Retinal pigment epithelial cell (primary cell): ENCODE data around the gene CD9.

Experiments used
- DNase-seq: peaks from one replicate; pipeline ENCODE4 v3.0.0-alpha.2; 2010; ENCODE audit warnings: low read depth
- H3K4me3 ChIP-seq: 2 replicates; pipeline ENCODE4 v1.5.1; 2011; ENCODE audit warnings: mild to moderate bottlenecking, low read length, control low read depth, moderate library complexity
- TF ChIP-seq, protein P1 (sequence below): conservative IDR thresholded peaks from 2 replicates; pipeline ENCODE4 v1.5.1; 2011; ENCODE audit warnings: low read depth, low read length, control low read depth, inconsistent platforms

The CD9 gene

DNA sequence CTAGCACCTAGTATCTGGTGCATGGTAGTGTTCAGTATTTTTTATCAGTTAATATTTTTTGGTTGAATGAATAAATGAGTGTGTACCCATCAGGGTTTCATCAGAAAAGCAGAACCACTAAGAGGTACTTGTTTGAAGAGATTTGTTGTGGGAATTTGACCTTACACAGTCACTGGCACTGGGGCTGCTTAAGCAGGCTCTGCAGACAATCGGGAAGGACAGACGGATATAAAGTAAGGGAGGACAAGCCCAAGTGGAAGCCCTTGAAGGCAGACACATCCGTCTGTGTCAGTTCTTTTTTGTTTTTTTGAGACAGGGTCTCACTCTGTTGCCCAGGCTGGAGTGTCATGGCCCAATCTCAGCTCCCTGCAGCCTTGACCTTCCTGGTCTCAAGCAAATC, 38.7 kb downstream of the CD9 start:
- DNase-seq = no peak
- TF ChIP-seq, protein P1, sequence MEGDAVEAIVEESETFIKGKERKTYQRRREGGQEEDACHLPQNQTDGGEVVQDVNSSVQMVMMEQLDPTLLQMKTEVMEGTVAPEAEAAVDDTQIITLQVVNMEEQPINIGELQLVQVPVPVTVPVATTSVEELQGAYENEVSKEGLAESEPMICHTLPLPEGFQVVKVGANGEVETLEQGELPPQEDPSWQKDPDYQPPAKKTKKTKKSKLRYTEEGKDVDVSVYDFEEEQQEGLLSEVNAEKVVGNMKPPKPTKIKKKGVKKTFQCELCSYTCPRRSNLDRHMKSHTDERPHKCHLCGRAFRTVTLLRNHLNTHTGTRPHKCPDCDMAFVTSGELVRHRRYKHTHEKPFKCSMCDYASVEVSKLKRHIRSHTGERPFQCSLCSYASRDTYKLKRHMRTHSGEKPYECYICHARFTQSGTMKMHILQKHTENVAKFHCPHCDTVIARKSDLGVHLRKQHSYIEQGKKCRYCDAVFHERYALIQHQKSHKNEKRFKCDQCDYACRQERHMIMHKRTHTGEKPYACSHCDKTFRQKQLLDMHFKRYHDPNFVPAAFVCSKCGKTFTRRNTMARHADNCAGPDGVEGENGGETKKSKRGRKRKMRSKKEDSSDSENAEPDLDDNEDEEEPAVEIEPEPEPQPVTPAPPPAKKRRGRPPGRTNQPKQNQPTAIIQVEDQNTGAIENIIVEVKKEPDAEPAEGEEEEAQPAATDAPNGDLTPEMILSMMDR = no peak

DNA sequence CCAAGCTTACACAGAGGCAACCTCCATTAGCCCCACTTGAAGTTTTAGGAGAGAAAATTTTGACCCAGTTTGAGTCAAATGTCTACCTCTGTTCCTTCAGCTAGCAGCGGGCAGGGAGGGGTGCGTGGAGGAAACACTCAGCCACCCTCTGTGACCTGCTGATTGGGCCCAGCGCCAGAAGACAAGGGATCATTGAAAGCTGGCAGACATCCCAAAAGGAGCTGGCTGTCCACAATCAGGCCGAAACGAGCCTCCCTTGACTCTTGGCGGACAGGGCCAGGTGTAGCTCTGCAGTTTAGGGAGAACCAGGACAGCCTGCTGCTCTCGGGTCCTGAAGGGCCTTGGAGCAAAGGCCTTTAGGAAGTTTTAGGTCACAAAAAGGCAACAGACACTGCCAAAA, 41.3 kb downstream of the CD9 start:
- no peak overlapping the region for H3K4me3 ChIP-seq
- no peak for DNase-seq
- TF ChIP-seq, protein P1 = no peak

More for the DNA sequence above, 38.7 kb downstream of the CD9 start:
- H3K4me3 ChIP-seq = no peak overlapping the region

DNA sequence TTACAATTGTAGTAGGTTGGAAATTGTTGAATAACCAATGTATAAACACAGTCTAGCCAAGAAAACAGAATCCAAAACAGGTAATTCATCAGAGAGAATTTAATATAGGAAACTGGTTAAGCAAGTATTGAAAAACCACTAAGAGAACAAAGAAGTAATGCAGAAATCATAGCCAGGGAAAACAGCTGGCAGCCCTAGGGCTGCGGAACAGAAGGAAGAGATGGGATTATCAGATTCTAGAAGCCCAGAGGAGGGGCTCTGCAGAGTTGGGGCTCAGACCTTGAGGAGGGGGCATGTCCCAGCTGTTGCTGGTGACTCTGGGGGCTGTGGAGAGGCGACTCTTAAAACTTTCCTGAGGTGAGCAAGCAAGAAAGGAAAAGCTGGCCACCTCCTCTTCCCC, 49.4 kb downstream of the CD9 start:
- TF ChIP-seq, protein P1 = no peak
- no peak for DNase-seq
- H3K4me3 ChIP-seq = no peak overlapping the region

DNA sequence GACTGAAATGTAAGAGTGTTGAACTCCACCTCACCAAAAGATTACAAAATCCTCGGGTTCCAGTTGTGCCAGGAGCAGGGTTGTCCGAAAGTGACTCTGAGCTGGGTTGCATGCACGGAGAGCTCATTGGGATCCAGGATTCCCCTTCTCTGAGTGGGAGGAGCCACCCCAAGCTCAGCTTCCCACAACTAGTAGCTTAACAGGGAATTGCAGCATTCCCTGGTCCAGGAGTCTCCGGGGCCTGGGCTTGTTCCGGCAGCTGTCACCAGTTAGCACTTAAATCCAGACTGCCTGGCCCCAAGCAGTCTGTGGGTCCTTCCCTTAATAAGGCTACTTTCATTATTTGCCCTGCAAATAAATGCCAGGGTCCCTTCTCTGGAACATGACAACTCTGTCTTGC, 50.1 kb downstream of the CD9 start:
- no peak for DNase-seq
- H3K4me3 ChIP-seq = no peak overlapping the region
- TF ChIP-seq, protein P1 = no peak

DNA sequence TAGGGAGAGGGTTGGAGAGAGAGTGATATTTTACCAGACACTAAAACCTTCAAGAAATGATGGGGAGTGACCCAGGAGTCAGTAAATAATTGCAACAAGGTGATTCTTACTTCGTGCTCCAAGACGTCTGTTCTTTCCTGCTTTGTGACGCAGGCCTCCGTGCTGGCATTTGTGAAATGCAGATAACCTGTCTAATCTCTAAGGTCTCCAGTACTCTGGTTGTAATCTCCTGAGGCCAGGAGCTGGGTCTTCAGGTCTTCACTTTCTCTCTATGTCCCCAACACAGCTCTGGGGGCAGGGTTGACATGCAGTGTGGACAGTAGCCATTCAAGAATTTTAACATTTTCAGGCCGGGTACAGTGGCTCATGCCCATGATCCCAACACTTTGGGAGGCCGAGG, 53.1 kb downstream of the CD9 start:
- H3K4me3 ChIP-seq = no peak overlapping the region
- DNase-seq = no peak
- TF ChIP-seq, protein P1 = no peak

DNA sequence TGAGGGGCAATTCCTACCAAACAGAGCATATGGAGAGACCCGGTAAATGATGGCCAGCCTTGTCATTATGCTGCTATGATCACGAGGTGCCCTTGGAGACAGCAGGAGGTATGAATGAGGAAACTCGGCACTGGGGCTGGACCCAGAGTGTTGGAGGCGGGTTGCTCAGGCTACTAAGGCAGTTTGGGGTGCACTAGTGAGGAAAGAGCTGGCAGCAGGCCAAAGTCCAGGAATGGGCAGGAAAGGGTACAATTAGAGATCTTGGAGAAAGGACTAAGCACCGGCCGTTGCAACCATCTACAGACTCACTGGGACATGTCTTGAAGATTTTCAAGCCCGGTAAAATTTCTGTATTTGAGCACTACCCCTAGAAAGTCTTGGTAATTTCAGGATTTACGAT, 54.3 kb downstream of the CD9 start:
- TF ChIP-seq, protein P1 = no peak
- no peak for DNase-seq

DNA sequence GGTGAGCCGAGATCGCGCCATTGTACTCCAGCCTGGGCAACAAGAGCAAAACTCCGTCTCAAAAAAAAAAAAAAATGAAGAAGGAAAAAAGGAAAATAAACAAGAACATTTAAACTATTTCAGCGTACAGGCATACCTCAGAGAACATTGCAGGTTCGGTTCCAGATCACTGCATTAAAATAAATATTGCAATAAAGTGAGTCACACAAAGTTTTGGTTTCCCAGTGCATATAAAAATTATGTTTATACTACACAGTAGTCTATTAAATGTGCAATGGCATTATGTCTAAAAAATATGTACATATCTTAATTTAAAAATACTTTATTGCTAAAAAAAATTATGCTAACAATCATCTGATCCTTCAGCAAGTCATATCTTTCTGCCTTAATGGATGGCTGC, 56.8 kb downstream of the CD9 start:
- H3K4me3 ChIP-seq = no peak overlapping the region
- no peak for DNase-seq
- TF ChIP-seq, protein P1 = no peak

More for the DNA sequence above, 54.3 kb downstream of the CD9 start:
- H3K4me3 ChIP-seq = no peak overlapping the region
